ENCODE measurements around the gene RBM20.

RBM20 gene

GRCh38 chr10:110833234-110833940 lies 189.3 kb downstream of the RBM20 start:
- no peak overlapping the region for H3K4me3 ChIP-seq (replicated peaks; ENCODE audit: insufficient read depth, low read length)
- no peak overlapping the region for H3K27ac ChIP-seq (replicated peaks)
- H3K27me3 ChIP-seq (ENCODE audit: insufficient read depth, poor library complexity, severe bottlenecking), result no peaks in the 10 kb centered on the region
- TF ChIP-seq REST (IDR thresholded peaks at IDR 0.05; ENCODE audit: insufficient replicate concordance, low read depth), result no peak
- no peak for TF ChIP-seq POLR2AphosphoS5 (IDR thresholded peaks at IDR 0.05; ENCODE audit: low read depth)
- no peak for TF ChIP-seq CTCF (IDR thresholded peaks at IDR 0.05; ENCODE audit: insufficient read depth, low read length)
- no peak for TF ChIP-seq SPI1 (IDR thresholded peaks at IDR 0.05; ENCODE audit: borderline replicate concordance, low read depth)
- TF ChIP-seq GABPA (IDR thresholded peaks at IDR 0.05; ENCODE audit: low read depth), result no peak
- DNase-seq (ENCODE audit: low read depth in 1 of 2, low spot score in 1 of 2), result no peak

- TF ChIP-seq SPI1 (IDR thresholded peaks at IDR 0.05; ENCODE audit: borderline replicate concordance, low read depth) (no peak), CTCF (IDR thresholded peaks at IDR 0.05; ENCODE audit: insufficient read depth, low read length) (no peak), POLR2AphosphoS5 (IDR thresholded peaks at IDR 0.05; ENCODE audit: low read depth) (no peak), REST (IDR thresholded peaks at IDR 0.05; ENCODE audit: insufficient replicate concordance, low read depth) (no peak)
- H3K4me3 ChIP-seq (replicated peaks; ENCODE audit: insufficient read depth, low read length), result no peak overlapping the region
- no peak for DNase-seq (ENCODE audit: low read depth in 1 of 2, low spot score in 1 of 2)
- no peaks in the 10 kb centered on the region for H3K27me3 ChIP-seq (ENCODE audit: insufficient read depth, poor library complexity, severe bottlenecking)
- H3K27ac ChIP-seq (replicated peaks), result no peak overlapping the region
Measured at GRCh38 chr10:110833941-110834628, 189.9 kb downstream of the RBM20 start.

DNA sequence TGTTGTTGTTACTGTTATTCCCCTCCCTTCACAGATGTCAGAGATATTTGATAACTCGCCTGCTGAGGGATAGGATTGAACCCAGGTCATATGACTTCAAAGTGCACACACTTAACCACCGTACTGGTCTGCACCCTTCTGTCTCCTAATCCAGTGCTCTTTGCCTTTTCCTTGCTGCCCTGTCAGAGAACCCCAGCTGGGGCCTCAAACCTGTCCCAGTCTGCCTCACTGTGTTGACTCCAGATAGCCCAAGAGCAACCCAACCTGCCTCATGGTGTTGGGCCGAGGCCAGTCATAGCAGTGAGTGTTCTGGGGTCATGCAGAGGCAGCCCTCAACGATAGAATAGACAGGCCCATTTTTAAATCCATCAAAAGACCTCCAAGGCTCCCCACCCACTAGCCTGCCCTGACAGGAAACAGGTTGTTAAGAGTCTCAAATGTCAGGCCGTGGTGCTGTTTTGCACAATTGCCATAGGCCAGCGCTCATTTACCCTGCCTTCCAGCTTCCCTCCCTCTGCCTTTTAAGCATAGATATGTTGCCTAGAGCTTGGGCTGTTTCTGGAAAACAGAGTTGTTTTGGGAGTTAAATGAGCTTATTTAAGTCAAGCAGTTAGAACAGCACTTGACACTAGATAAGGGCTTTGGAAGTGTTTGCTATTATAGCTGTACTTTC lies 190.6 kb downstream of the RBM20 start:
- H3K27me3 ChIP-seq (ENCODE audit: insufficient read depth, poor library complexity, severe bottlenecking), result no peaks in the 10 kb centered on the region
- no peak for TF ChIP-seq SPI1 (IDR thresholded peaks at IDR 0.05; ENCODE audit: borderline replicate concordance, low read depth)
- no peak for DNase-seq (ENCODE audit: low read depth in 1 of 2, low spot score in 1 of 2)
- H3K27ac ChIP-seq (replicated peaks), result no peak overlapping the region
- no peak overlapping the region for H3K4me3 ChIP-seq (replicated peaks; ENCODE audit: insufficient read depth, low read length)

DNA sequence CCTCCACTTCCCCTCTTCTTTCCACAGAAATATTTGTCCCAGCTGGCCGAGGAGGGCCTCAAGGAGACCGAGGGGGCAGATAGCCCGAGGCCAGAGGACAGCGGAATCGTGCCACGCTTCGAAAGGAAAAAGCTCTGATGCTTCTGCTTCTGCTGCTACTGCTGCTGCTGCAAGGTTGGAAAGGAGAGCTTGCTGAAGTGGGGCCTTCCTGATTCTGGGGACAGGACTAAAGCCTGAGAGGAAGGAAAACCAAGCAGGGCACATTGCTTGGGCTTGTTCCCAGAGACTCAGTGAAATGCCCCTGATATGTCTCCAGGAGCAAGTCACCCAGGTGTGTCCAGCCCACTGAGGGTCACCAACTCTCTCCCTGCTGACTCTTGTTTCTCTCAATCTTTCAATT lies 191.7 kb downstream of the RBM20 start:
- no peak overlapping the region for H3K4me3 ChIP-seq (replicated peaks; ENCODE audit: insufficient read depth, low read length)
- H3K27me3 ChIP-seq (ENCODE audit: insufficient read depth, poor library complexity, severe bottlenecking), result no peaks in the 10 kb centered on the region
- H3K27ac ChIP-seq (replicated peaks), result no peak overlapping the region
- TF ChIP-seq CTCF (IDR thresholded peaks at IDR 0.05; ENCODE audit: insufficient read depth, low read length) (no peak), REST (IDR thresholded peaks at IDR 0.05; ENCODE audit: insufficient replicate concordance, low read depth) (no peak), SPI1 (IDR thresholded peaks at IDR 0.05; ENCODE audit: borderline replicate concordance, low read depth) (no peak), GABPA (IDR thresholded peaks at IDR 0.05; ENCODE audit: low read depth) (no peak), POLR2AphosphoS5 (IDR thresholded peaks at IDR 0.05; ENCODE audit: low read depth) (no peak)
- no peak for DNase-seq (ENCODE audit: low read depth in 1 of 2, low spot score in 1 of 2)
